Testis (tissue), 3 donors: ENCODE data around the gene LRP1B. TPM values are rescaled to one million over a fixed set of nuclear protein-coding genes. Genes with fewer than 3 reads are reported as not detected.
"Not testable (repeated sequence)": the region's sequence is repeated elsewhere in the genome, so short reads cannot be mapped to it uniquely, and the experiment has no call there.

Source experiments
- DNase-seq: peaks from one replicate; pipeline ENCODE4 v3.0.0-alpha.2; 2019
- H3K27ac ChIP-seq, 2 donors: fragments of 200-600 bp; sonication (generic); one replicate each; pipeline ENCODE4 v1.5.1; 2019
- H3K27me3 ChIP-seq: fragments of 200-600 bp; sonication (generic); one replicate; pipeline ENCODE4 v1.5.1; 2019
- H3K36me3 ChIP-seq: fragments of 200-600 bp; sonication (generic); one replicate; pipeline ENCODE4 v1.5.1; 2017; ENCODE audit warnings: low read depth; ENCODE audit errors: missing control alignments
- H3K4me1 ChIP-seq: fragments of 200-600 bp; sonication (generic); one replicate; pipeline ENCODE4 v1.5.1; 2019
- H3K4me3 ChIP-seq, 2 donors: fragments of 200-600 bp; sonication (generic); one replicate each; pipeline ENCODE4 v1.5.1; 2017 to 2019
- H3K9me3 ChIP-seq: fragments of 200-600 bp; sonication (generic); one replicate; pipeline ENCODE4 v1.5.1; 2017
- CTCF ChIP-seq, 3 experiments: fragments of 450-650 bp in 2 of 3; fragments of 200-600 bp in 1 of 3; sonication (generic) in 1 of 3; IDR thresholded peaks; one replicate each; pipeline ENCODE4 v1.5.1; 2016 to 2019; ENCODE audit warnings: antibody characterized with exemption in 3 of 3, mild to moderate bottlenecking in 2 of 3, moderate library complexity in 1 of 3
- POLR2A ChIP-seq: fragments of 450-650 bp; IDR thresholded peaks from one replicate; pipeline ENCODE4 v1.6.1; 2017; ENCODE audit warnings: antibody characterized with exemption, mild to moderate bottlenecking, moderate library complexity
- WGBS, 2 donors: methylation state at CpG; one replicate each; pipeline ENCODE4 v1.1.5; 2018; 5-methylcytosine and 5-hydroxymethylcytosine counted together
- intact Hi-C: fragments of 100-400 bp; cut with DNase I; formaldehyde crosslinking; loops from one replicate; pipeline ENCODE4 v1.15.1; 2023; ENCODE audit warnings: low total_unique reads
- polyA plus RNA-seq: library from polyadenylated mRNA; stranded (reverse); fragments of 350-450 nt; fragmentation: Illumina TruSeq; extraction: RNeasy Lipid Tissue Mini Kit (QIAGEN cat#74804); gene quantifications from one replicate; pipeline ENCODE4 v1.2.3, GENCODE V29; 2014; ENCODE audit warnings: low read depth, low replicate concordance; ENCODE audit not compliant: insufficient read depth
- total RNA-seq, 2 donors: library from RNA; depleted of rRNA; stranded (reverse); fragments of >200 nt; gene quantifications; one replicate each; pipeline ENCODE4 v1.2.3, GENCODE V29; 2016

Gene LRP1B
- total and polyA plus RNA-seq, 3 donors from 2014 or later = 0.79 to 1.9 (median 0.84) TPM

- Histone ChIP-seq H3K27me3 (no peaks in the 10 kb centered on the region), H3K36me3 (no peaks in the 10 kb centered on the region), H3K4me1 (no peaks in the 10 kb centered on the region), H3K27ac (no peak overlapping the region), H3K9me3 (no peaks in the 10 kb centered on the region), H3K4me3 (no peak overlapping the region)
- intact Hi-C loops = no loop called here
- TF ChIP-seq POLR2A = no peak
- TF ChIP-seq CTCF (IDR thresholded peaks at IDR 0.05) = no peak
- DNase-seq = no peak
- 78 to 85% methylated on average over 2 of the region's 2 CpGs for WGBS, 2 donors
Observed at GRCh38 chr2:140657657-140658056, 1473.2 kb downstream of the LRP1B start.

DNA sequence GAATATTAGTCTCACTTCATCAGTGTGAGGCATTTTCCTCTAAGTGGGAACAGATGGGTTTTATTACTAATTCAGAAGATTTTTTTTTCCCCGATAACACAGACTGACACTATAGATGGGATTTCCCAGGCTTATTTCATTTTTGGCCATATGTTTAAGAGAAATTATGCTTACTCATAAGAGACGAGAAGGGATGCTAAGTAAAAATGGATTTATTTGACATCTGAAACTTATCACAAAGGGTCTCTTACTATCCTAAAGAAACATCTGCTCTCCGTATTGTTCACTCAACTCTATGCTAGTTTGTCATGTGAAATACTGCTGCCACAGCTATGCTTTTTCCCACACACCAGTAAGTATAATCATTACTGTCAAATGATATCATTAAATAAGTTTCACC is 1476.3 kb downstream of the LRP1B start:
- Histone ChIP-seq H3K27ac (no peak overlapping the region), H3K9me3 (no peaks in the 10 kb centered on the region), H3K4me1 (no peaks in the 10 kb centered on the region), H3K27me3 (no peaks in the 10 kb centered on the region), H3K4me3 (no peak overlapping the region), H3K36me3 (no peaks in the 10 kb centered on the region)
- TF ChIP-seq CTCF (IDR thresholded peaks at IDR 0.05) (no peak), POLR2A (no peak)
- DNase-seq = no peak
- WGBS, 2 donors = 78 to 79% methylated on average over 3 of the region's 3 CpGs
- intact Hi-C loops = no loop called here

GRCh38 chr2:140650825-140651224 is 1480.0 kb downstream of the LRP1B start:
- Histone ChIP-seq H3K36me3 (no peaks in the 10 kb centered on the region), H3K4me3 (no peak overlapping the region), H3K4me1 (no peaks in the 10 kb centered on the region), H3K27me3 (no peaks in the 10 kb centered on the region), H3K27ac (no peak overlapping the region), H3K9me3 (no peaks in the 10 kb centered on the region)
- TF ChIP-seq CTCF (IDR thresholded peaks at IDR 0.05) (no peak), POLR2A (no peak)
- intact Hi-C loops = no loop called here
- WGBS, 2 donors = 49 to 67% methylated on average over 3 of the region's 3 CpGs
- DNase-seq = no peak

DNA sequence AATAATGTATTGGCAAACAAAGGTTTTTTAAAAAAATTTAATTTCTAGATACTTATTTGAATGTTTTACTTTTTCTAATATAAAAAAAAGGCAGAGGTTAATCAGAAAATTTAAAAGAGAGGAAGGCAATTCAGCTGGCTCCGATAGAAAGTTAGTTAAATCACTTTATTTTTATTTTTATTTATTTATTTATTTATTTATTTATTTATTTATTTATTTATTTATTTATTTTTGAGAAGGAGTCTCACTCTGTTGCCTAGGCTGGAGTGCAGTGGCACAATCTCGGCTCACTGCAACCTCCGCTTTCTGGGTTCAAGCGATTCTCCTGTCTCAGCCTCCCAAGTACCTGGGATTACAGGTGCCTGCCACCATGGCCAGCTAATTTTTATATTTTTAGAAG is 1480.7 kb downstream of the LRP1B start:
- H3K4me3 ChIP-seq, H3K36me3 ChIP-seq, DNase-seq, H3K4me1 ChIP-seq, H3K27me3 ChIP-seq, H3K9me3 ChIP-seq, H3K27ac ChIP-seq, intact Hi-C loops: not testable (repeated sequence)
- WGBS, 2 donors = 94 to 98% methylated on average over 4 of the region's 4 CpGs

DNA sequence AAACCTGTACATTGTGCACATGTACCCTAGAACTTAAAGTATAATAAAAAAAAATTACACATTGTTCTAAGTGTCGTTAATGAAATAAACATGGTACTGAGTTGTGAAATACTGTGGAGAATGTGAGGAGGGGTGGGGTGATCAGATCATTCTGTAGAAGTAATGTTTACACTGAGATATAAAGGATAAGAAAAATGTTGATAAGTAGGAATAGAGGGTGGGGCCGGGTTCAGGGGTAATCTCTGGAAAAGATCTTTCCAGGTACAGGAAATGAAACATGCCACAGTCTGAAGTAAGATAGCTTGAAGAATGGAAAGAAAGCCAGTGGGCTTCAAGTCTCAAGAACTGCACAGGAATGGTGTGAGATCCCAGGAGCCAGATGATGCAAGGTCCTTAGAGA is 1482.4 kb downstream of the LRP1B start:
- Histone ChIP-seq H3K4me3 (no peak overlapping the region), H3K36me3 (no peaks in the 10 kb centered on the region), H3K27ac (no peak overlapping the region), H3K9me3 (no peaks in the 10 kb centered on the region), H3K4me1 (no peaks in the 10 kb centered on the region), H3K27me3 (no peaks in the 10 kb centered on the region)
- TF ChIP-seq CTCF (IDR thresholded peaks at IDR 0.05) (no peak), POLR2A (no peak)
- 91 to 93% methylated on average over 2 of the region's 2 CpGs for WGBS, 2 donors
- intact Hi-C loops = no loop called here
- no peak for DNase-seq
